HFFc6 (cell line): Measurements from ENCODE around the gene CCM2L. TPM values are rescaled to one million over a fixed set of nuclear protein-coding genes. Genes with fewer than 3 reads are reported as not detected.

Experiments used
- DNase-seq: peaks from one replicate; pipeline ENCODE4 v3.0.0-alpha.2; 2018
- H3K27ac Mint-ChIP-seq: 2 replicates; pipeline ENCODE4 v1.8.0; 2020; ENCODE audit warnings: mild to moderate bottlenecking, mixed read lengths
- H3K27me3 Mint-ChIP-seq: 2 replicates; pipeline ENCODE4 v1.8.0; 2021; ENCODE audit warnings: mild to moderate bottlenecking, moderate library complexity, mixed read lengths; ENCODE audit not compliant: insufficient read depth
- H3K36me3 Mint-ChIP-seq: 2 replicates; pipeline ENCODE4 v1.8.0; 2021; ENCODE audit warnings: low read depth, mixed read lengths
- H3K4me1 Mint-ChIP-seq: 2 replicates; pipeline ENCODE4 v1.8.0; 2020; ENCODE audit warnings: low read depth, mixed read lengths
- H3K4me3 Mint-ChIP-seq: 2 replicates; pipeline ENCODE4 v1.8.0; 2020; ENCODE audit warnings: mild to moderate bottlenecking, moderate library complexity, mixed read lengths
- H3K9me3 Mint-ChIP-seq: 2 replicates; pipeline ENCODE4 v1.8.0; 2020; ENCODE audit warnings: mild to moderate bottlenecking, mixed read lengths
- long read RNA-seq: library from polyadenylated mRNA; unstranded; transcript quantifications from one replicate; pipeline ENCODE4 v2.0.0, GENCODE V29; 2019
- total RNA-seq, 6 experiments: library from RNA; stranded (reverse); fragmentation: NEBNext Ultra II Directional; extraction: Animal tissue kit (Norgen Biotek cat#: 25700); gene quantifications; 2 replicates in 1 of 6; 3 replicates in 5 of 6; pipeline ENCODE4 v1.2.3, GENCODE V29; 2021
- TF ChIP-seq, protein P1 (sequence below): fragments of 200-600 bp; sonication (generic); IDR thresholded peaks from 2 replicates; pipeline ENCODE4 v1.5.0; 2021; ENCODE audit warnings: antibody characterized with exemption, mild to moderate bottlenecking

CCM2L gene
- total RNA-seq, result not detected
- long read RNA-seq, result 0 reads

- TF ChIP-seq, protein P1, sequence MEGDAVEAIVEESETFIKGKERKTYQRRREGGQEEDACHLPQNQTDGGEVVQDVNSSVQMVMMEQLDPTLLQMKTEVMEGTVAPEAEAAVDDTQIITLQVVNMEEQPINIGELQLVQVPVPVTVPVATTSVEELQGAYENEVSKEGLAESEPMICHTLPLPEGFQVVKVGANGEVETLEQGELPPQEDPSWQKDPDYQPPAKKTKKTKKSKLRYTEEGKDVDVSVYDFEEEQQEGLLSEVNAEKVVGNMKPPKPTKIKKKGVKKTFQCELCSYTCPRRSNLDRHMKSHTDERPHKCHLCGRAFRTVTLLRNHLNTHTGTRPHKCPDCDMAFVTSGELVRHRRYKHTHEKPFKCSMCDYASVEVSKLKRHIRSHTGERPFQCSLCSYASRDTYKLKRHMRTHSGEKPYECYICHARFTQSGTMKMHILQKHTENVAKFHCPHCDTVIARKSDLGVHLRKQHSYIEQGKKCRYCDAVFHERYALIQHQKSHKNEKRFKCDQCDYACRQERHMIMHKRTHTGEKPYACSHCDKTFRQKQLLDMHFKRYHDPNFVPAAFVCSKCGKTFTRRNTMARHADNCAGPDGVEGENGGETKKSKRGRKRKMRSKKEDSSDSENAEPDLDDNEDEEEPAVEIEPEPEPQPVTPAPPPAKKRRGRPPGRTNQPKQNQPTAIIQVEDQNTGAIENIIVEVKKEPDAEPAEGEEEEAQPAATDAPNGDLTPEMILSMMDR, result no peak
- Mint-ChIP-seq H3K4me3 (no peak within 1 kb of the TSS), H3K27me3 (peaks cover 38% of the 10 kb centered on the region), H3K27ac (no peak within 1 kb of the TSS), H3K9me3 (no peaks in the 10 kb centered on the region), H3K36me3 (no peaks in the 10 kb centered on the region), H3K4me1 (no peaks in the 10 kb centered on the region; the same call in 1 of the 2 replicates)
- no peak for DNase-seq
Observed at GRCh38 chr20:32010101-32010500, at the start of gene CCM2L. Gene CCM2L, plus strand, starts transcription at chr20:32010438. Its CDS starts 17 bp downstream, at chr20:32010455.

DNA sequence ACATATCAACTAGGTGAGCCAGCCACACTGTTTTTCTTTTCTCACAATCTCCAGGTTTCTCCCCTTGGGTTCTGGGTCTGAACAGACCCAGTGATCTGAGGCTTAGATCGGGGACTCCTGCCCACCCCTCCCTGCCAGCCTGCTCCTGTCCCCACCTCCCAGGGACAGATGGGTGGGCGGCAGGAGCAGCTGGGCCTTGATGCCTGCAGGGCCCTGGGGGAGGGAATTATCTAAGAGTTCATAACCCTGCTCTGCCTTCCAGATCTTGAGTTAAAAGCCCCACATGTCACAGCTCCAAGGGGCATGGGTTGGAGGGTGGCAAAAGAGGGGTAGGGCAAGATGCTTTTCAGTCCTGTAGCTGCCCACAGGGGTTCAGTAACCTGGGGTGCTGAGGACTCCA lies 47.5 kb upstream of the CCM2L start:
- DNase-seq, result no peak
- Mint-ChIP-seq H3K27me3 (peaks cover 49% of the 10 kb centered on the region), H3K4me1 (no peaks in the 10 kb centered on the region), H3K9me3 (no peaks in the 10 kb centered on the region), H3K4me3 (no peak overlapping the region), H3K27ac (no peak overlapping the region), H3K36me3 (no peaks in the 10 kb centered on the region)
- TF ChIP-seq, protein P1, result no peak

DNA sequence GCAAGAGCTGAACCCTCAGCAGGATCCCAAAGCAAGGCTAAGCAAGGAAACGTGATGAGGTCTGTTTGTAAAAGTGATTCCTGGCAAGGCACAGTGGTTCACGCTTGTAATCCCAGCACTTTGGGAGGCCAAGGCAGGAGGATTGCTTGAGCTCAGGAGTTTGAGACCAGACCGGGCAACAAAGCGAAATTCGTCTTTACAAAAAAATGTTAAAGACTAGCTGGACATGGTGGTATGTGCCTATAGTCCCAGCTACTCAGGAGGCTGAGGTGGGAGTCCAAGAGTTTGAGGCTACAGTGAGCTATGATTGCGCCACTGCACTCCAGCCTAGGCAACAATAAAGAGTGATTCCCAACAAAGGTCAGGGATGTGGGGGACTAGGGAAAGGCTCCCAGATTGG lies 46.3 kb upstream of the CCM2L start:
- Mint-ChIP-seq H3K9me3 (no peaks in the 10 kb centered on the region), H3K27me3 (peaks cover 43% of the 10 kb centered on the region), H3K27ac (no peak overlapping the region), H3K4me1 (no peaks in the 10 kb centered on the region), H3K4me3 (no peak overlapping the region), H3K36me3 (no peaks in the 10 kb centered on the region)
- TF ChIP-seq, protein P1, result no peak
- DNase-seq, result no peak

DNA sequence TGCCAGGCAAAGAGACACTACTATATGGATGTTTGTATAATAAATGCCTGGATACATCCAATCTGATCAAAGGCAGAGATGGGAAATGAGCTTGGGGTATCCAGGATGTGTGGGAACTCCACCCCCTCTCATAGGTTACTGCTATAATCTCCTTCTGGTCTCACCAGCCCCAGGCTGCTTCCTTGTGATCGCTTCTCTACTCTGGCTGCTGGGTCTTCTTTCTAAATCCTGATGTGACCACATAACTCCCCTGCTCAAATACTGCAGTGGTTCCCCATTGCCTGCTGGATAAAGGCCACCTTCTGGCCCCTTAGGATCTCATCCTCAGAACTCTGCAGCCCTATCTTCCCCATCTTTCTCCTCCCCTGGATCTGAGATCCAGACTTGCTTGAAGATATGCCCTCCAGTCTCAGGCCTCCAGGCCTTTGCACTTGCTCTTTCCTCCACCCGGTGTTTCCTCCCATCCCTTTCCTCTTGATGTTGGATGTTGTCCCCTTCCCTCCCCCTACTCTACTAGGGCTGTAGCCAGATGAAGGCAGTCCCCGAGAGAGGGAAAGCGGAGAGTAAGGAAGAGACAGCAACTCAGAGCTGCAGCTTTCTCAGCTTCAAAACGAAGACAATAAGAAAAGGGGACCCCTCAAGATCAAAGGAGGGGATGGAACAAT lies 43.1 kb upstream of the CCM2L start:
- no peak for DNase-seq
- H3K27me3 Mint-ChIP-seq, result peaks cover 31% of the 10 kb centered on the region
- H3K27ac Mint-ChIP-seq, result no peak overlapping the region
- TF ChIP-seq, protein P1, result no peak
- H3K9me3 Mint-ChIP-seq, result no peaks in the 10 kb centered on the region
- H3K36me3 Mint-ChIP-seq, result no peaks in the 10 kb centered on the region
- H3K4me3 Mint-ChIP-seq, result no peak overlapping the region
- H3K4me1 Mint-ChIP-seq, result peaks cover 3% of the 10 kb centered on the region

- H3K27ac Mint-ChIP-seq, result no peak within 1 kb of the TSS
- TF ChIP-seq, protein P1, result no peak
- H3K4me3 Mint-ChIP-seq, result no peak within 1 kb of the TSS
- H3K4me1 Mint-ChIP-seq, result peaks cover 10% of the 10 kb centered on the region
- DNase-seq, result no peak
- H3K36me3 Mint-ChIP-seq, result no peaks in the 10 kb centered on the region
- no peaks in the 10 kb centered on the region for H3K9me3 Mint-ChIP-seq
- peaks cover 27% of the 10 kb centered on the region for H3K27me3 Mint-ChIP-seq
Observed at GRCh38 chr20:31967830-31968249, 42.4 kb upstream of the CCM2L start, which contains the start of gene XKR7. Gene XKR7, plus strand, starts transcription at chr20:31968151. Its CDS starts 25 bp downstream, at chr20:31968176.
